Iris pigment epithelial cell (primary cell): Measurements from ENCODE around the gene ERAP2.
"Not testable (repeated sequence)": the region's sequence is repeated elsewhere in the genome, so short reads cannot be mapped to it uniquely, and the experiment has no call there.

Experiments used
- DNase-seq: peaks from one replicate; pipeline ENCODE4 v3.0.0-alpha.2; 2011; ENCODE audit warnings: low read depth

ERAP2 gene

DNA sequence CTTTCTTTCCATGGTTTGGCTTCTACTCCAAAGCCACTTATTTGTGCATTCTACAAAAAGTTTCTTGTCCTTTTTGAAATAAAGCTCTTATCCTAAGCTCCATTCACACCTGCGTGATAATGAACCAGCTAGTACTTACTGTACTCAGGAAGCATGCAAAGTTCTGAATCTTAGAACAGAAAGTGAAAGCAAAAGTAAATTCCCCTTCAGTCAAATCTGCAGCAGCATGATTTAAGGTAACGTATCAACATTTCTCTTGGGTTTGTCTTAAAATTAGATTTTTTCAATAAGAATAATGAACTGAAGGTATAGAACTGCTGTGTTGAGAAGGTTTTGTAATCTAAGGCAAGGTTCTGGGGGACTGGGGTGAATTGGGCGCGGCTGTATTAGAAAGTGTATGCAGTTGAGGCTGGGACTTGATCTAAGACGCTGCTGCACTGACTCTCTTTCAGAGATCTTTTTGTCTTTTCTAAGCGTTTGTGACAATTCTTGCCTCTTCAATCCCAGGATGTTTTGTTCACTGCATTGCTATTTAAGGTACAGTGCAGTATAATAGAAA is at the start of gene ERAP2:
Gene ERAP2 (plus strand): TSS at position 209 of the 559 bp plus-strand sequence. CDS start 3,186 bp downstream, outside the sequence.
- DNase-seq: peak; percentile 67

- no peak for DNase-seq
Measured at GRCh38 chr5:96829297-96829696, 47.0 kb upstream of the ERAP2 start.

GRCh38 chr5:96834016-96834415 is 42.3 kb upstream of the ERAP2 start:
- DNase-seq: no peak

- DNase-seq: no peak
Measured at GRCh38 chr5:96835791-96836191, 40.5 kb upstream of the ERAP2 start.

GRCh38 chr5:96836817-96837216 is 39.5 kb upstream of the ERAP2 start:
- DNase-seq: no peak

DNA sequence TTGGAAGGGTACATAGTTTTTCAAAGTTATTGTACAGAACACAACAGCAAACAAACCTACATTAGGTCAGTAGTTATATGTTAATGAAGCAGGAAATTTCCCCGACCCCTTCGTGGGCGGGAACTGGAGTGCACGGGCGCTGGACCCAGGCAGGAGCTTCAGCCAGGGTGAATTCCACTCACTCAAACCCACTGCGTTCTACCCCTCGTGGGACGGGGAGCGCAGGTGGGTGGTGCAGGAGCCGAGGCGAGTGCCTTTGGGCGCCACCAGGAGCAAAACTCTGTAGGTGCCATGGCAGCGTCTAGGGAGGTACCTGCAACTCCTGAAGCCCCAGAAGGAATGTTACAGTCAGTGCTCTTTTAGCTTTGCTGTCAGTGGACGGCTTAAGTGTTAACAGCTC is 39.0 kb upstream of the ERAP2 start:
- DNase-seq: no peak

DNA sequence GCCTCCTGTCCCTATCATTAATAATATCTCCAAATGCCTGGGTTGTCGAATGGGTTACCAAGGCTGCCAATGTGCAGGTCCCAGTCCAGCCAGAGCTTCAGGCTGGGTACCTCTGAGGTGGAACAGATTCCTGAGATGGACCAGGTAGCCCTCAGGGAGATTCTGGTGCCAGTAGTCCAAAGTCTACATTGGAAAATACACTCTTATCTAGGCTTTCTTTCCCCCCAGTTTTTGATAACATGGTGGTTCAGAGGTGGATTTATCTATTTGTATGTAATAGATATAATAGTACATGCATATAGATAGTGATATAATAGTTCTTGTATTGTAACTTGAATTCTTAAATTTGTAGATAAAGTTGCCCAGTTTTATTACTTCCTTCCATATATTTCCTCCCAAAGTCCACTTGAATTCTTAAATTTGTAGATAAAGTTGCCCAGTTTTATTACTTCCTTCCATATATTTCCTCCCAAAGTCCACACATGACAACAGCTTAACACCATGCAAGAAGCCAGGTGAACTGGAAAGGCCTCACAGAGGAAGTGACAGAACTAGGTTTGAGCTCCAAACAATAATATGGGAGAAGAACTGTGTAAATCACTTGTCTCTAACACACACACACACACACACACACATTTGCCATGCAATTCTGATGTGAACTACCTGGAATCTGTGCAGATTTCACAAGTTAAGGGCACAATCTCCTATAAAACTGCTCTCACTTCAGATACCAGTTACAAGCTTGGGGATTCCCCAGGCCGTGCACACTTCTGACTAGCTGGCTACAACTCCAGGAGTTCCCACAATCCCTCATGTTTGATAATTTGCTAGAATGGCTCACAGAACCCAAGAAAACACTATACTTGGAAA is 37.9 kb upstream of the ERAP2 start:
- no peak for DNase-seq

GRCh38 chr5:96839071-96839592 is 37.2 kb upstream of the ERAP2 start:
- DNase-seq: no peak

DNA sequence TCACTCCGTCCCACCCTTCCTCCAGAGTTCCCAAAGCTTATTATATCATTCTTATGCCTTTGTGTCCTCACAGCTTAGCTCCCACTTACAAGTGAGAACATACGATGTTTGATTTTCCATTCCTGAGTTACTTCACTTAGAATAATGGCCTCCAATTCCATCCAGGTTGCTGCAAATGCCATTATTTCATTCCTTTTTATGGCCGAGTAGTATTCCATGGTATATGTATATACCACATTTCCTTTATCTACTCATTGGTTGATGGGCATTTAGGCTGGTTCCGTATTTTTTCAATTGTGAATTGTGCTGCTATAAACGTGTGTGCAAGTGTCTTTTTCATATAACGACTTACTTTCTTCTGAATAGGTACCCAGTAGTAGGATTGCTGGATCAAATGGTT is 34.4 kb upstream of the ERAP2 start:
- not testable (repeated sequence) for DNase-seq

GRCh38 chr5:96843140-96843539 is 33.2 kb upstream of the ERAP2 start:
- no peak for DNase-seq

- DNase-seq: no peak
Measured at GRCh38 chr5:96844481-96844990, 31.8 kb upstream of the ERAP2 start.

DNA sequence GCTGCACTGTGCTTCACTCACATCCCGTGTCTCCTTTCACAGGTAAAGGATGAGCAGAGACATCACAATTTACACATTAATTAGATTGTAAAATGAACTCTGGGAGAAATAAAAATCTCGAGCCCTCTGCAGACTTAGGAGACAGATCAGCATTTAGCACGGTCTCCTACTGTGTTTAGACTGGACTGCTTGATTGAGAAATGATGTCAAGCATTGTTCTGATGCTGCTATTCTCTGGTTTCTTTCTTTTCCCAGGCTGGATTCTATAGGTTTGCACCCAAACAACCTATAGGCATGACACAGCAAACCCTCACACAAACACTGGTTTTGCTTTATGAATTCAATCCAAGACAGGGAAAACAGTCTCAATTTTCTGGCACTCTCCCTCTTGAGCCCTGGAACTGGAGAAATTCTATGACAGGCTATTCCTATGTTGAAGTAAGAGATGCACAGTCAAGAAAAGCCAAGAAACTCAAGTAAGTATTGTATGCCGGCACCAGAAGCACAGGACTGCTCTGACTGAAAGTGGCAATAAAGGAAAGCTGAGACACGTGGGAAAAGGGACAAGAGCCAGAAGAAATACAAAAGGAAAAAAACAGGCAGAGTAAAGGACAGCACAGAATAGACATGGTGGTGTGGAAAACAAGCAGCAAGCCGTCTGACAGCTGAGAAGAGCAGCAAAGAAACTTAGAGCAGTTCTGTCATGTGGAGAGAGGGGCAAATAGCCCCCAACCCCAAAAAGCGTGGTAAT is 24.8 kb upstream of the ERAP2 start:
- no peak for DNase-seq

DNA sequence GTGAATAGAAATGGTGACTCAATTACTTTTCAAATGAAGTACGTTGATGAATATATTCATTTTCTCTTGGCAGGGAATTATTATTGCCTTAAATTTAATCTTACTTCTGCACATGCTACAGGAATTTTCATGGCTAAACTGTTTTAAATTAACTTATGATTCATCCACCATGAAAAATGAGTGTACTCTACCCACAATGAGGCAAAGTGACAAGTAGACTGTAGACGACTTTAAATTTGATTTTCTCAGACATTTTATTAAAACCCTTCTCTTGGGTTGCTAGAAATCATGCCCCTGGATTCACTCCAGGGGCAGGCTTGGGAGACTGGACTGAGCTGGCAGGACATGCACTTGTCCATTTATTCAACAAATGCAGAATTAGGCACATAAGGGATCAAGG is 23.5 kb upstream of the ERAP2 start:
- DNase-seq: peak; percentile 32

DNA sequence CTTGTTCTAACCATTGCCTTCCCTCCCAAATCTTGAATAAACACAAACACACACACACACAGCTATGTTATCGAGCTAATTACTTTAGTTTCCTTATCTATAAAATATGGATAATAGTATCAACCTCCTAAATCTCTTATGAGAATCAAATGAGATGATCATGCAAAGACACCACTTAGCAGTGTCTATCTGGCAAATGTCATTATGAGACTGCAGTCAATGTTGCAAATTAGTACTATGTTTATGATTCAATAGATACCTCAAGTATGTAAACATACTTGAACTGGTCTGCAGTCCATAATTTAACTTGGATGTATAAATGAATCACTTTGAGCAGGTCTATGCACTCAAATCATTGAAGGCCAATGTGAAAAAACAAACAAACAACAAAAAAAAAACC is 22.2 kb upstream of the ERAP2 start:
- DNase-seq: no peak

DNA sequence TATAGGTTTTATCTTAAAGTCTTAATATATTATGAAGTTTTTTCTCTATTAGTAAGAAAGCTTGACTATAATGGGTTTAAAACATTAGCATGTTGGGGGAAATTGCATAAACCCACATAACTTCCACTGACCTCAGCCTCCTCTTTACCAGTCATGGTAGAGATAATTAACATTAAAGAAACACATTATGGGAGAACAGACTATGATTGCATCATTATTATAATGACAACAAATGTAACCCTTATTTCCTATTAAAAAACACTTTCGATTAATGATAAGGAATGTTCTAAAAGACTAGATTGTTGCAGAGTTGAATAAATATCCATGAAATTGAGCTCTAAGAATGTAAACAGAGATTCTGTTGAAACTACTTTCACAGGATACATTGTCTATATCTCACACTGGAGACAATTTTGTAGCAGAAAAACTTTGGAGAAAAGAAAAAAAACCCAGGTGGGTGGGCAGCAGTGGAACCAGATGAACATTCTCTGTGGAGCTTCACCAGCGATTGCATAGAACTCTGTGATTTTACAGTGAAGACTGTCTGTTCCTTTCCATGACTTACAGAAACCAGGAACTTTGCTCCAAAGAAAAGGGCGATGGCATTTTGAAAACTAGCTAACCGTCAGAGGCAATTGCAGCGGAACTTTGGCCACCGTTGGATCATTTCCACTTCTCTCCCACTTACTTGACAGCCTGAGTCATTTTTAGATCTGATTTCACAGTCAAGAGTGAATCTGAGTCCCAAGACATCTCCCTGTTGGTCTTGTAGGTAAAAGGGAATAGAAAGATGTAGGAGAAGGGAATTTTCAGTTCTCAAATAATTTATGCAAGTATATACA is 21.0 kb upstream of the ERAP2 start:
- DNase-seq: peak; percentile 70

- peak; percentile 61 for DNase-seq
Measured at GRCh38 chr5:96856371-96856770, 19.9 kb upstream of the ERAP2 start.

DNA sequence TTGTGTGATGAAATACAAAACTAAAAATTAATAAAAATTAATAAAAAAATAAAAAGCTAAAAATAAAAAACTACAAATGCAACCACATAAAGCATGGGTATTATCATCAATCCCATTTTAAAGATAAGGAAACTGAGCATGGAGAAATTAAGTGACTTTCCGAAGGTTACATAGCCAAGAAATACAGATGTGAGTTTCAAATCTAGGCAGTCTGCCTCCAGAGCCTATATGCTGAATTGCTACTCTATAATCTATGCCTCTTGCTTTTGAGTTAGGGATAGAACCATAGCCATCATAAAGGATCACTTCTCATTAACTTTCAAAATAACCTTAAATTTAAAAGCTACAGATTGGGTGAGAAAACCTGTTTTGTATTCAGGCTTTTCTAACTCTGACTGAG is 18.8 kb upstream of the ERAP2 start:
- DNase-seq: no peak

GRCh38 chr5:96857924-96858323 is 18.4 kb upstream of the ERAP2 start:
- DNase-seq: no peak

DNA sequence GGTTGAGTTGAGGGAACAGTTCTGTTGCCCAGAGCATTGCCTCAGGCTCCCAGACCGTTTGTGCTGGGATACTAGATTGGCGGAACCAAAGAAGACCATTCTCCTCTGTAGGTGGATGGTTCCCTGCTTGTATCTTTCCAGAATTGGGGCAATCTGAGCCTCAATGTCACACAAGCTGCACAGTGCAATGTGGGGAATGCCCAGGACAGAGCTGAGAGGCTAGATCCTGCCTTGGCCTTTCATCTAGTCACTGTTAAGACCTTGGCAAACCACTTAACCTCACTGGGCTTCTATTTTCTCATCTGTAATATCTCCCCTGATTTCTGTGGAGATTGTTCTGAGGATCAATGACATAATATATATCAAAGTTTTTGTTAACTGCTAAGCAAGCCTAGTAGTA is 16.9 kb upstream of the ERAP2 start:
- DNase-seq: no peak

DNA sequence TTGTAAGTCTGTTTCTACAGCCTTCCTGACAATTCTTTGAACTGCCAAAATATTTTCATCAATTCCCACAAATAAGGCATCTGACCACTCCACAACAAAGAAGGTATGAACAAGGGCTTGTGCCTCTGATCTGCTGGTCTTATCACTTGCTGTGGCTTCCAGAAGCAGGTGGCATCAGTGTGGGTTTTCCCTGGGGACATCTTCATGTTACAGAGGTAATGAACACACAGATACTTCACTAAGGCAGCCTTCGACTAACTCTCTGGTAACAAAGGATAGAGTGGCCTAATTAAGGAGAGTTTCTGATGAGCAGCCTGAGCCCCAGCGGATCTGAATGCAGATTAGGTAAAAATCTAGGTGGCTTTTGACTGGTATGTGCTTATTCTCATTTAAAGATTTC is 15.2 kb upstream of the ERAP2 start:
- DNase-seq: no peak

DNA sequence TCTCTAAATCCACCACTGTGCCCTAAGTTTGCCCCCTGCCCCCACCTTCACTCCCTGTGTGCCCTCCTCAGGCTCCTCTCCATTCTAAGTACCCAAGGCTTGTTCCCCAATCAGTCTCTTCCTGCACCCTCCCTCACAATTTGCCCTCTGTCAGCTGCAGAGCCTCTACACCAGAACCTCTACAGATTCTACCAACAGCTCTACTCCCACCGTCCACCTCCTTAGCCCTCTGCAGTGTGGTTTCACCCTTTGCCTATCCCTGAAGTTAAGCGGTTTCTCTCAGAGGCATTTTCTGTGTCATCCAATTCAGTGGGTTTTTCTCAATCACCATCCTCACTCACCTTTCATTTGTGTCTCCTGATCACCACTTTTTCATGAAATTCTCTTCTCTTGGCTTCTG is 13.2 kb upstream of the ERAP2 start:
- DNase-seq: no peak
